Frontal cortex (tissue), 4 donors: ENCODE data around the gene SLC25A45. TPM values are rescaled to one million over a fixed set of nuclear protein-coding genes. Genes with fewer than 3 reads are reported as not detected.
A peak's percentile ranks its signal among the peaks of the same experiment; 100 is the strongest.

Experiments used
- DNase-seq, 2 donors: peaks; one replicate each; pipeline ENCODE4 v3.0.0; 2012; ENCODE audit warnings: low spot score in 2 of 2
- FAIRE-seq: peaks from 2 replicates; lab custom pipeline; 2012; peaks lifted over from hg19 to GRCh38; lab: Jason Lieb, UNC
- total RNA-seq: library from RNA; depleted of rRNA; stranded (reverse); fragments of >200 nt; gene quantifications from one replicate; pipeline ENCODE4 v1.2.3, GENCODE V29; 2014
- donor health status: control.
- donor health status: control.
- donor health status: control.

Gene SLC25A45
- total RNA-seq, 1 donor from 2014 or later: 0.41 TPM

GRCh38 chr11:65373839-65374580, 8.4 kb downstream of the SLC25A45 start:
- DNase-seq: no peak

DNA sequence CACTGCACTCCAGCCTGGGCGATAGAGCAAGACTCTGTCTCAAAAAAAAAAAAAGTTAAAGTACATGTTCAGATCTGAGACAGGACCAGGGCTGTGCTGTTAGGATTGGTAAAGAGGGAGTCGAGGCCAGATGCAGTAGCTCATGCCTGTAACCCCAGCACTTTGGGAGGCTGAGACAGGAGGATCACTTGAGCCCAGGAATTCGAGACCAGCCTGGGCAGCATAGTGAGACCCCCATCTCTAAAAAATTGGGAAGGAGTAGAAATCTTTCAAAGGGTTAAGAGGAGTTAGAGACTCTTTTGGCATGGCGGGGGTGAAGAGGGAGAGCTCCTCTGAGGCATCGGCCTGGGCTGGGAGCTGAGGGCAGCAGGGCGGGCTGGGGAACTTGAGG, 11.8 kb downstream of the SLC25A45 start:
- FAIRE-seq: no peak
- no peak for DNase-seq

More at GRCh38 chr11:65373839-65374580, 8.4 kb downstream of the SLC25A45 start:
- FAIRE-seq: no peak

GRCh38 chr11:65366340-65366773, 16.1 kb downstream of the SLC25A45 start:
- FAIRE-seq (no peak), DNase-seq (peak; percentile 79 to 89)

GRCh38 chr11:65363770-65364169, 18.7 kb downstream of the SLC25A45 start:
- DNase-seq (no peak), FAIRE-seq (no peak)

GRCh38 chr11:65362966-65363365, 19.5 kb downstream of the SLC25A45 start:
- DNase-seq: no peak
- FAIRE-seq: no peak

GRCh38 chr11:65362320-65362931, 20.0 kb downstream of the SLC25A45 start:
- no peak for FAIRE-seq
- DNase-seq: no peak

DNA sequence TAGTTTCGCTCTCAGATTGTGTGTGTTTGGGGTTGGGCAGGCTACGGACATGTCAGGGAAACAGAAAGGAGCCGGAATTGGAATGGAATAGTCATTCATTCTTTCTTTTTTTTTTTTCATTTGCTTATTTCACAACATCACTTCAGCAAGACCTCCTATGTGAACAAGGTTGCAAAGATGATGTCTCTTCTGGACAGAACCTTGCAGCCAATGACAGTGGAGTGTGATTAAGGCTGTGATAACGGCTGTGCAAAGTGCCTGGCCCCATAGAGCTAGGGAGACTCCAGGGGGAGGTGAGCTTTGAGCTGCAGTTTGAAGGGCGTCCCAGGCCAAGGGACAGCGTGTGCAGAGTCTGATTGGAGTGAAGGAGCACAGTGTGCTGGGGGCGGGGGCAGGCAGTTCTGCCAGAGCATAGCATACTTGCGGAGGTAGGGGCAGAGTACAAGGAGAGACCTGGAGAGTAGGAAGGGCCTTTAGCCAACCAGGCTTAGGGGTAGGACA, 24.5 kb downstream of the SLC25A45 start:
- no peak for FAIRE-seq
- no peak for DNase-seq

- FAIRE-seq: no peak
- no peak for DNase-seq
Measured at GRCh38 chr11:65356394-65356972, 26.0 kb downstream of the SLC25A45 start.

DNA sequence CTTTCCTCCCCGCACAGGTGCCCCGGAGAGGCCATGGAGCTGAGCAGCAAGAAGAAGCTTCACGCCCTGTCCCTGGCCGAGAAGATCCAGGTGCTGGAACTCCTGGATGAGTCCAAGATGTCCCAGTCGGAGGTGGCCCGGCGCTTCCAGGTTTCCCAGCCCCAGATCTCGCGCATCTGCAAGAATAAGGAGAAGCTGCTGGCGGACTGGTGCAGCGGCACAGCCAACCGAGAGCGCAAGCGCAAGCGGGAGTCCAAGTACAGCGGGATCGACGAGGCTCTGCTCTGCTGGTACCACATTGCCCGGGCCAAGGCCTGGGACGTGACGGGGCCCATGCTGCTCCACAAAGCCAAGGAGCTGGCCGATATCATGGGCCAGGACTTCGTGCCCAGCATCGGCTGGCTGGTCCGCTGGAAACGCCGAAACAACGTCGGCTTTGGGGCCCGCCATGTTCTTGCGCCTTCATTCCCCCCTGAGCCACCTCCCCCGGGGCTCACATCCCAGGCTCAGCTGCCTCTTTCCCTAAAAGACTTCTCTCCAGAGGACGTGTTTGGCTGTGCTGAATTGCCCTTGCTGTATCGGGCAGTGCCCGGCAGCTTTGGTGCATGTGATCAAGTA, 26.6 kb downstream of the SLC25A45 start:
- DNase-seq: no peak
- FAIRE-seq: no peak

DNA sequence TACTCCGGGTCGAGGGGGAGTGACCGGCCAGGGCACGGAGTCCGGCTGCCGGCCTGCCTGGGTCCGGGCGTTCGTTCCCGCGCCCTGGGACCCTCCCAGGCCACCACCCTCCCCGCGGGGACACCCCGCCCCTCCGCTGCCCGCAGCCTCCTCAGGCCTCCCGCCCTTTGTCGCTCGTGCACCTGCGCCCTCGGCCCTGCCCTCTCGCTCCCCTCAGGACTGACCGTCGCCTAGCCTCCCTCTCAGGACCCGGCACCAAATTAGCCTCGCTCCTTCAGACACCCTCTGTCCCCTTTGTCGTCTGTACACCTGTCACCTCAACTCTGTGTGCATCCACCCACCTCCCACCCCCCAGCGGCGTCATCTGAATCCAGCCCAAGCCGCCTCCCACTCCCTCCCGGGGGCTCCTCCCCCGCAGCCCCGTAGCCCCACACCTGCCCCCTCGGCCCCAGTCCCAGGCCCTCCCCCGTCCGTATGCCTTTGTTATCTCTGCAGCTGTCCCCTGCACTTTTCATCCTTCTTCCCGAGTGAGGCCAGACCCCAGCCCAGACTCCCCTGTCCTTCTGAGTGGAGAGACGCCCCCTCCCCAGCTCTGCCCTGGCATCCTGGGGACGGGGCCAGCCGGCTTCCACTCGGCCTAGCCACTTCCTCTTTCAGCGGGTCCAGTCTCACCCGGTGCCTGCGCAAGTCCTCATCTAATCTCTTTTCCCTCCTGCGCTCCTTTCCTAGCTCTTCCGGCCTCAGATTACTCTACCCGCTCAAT, 27.3 kb downstream of the SLC25A45 start:
- DNase-seq (peak; percentile 52 to 65), FAIRE-seq (no peak)

- DNase-seq (peak; percentile 98 to 99), FAIRE-seq (no peak)
Measured at GRCh38 chr11:65354265-65355012, 28.0 kb downstream of the SLC25A45 start, which contains the start of gene TIGD3. Gene TIGD3 (plus strand): TSS chr11:65354751. CDS start chr11:65355809, 1,058 bp downstream.

DNA sequence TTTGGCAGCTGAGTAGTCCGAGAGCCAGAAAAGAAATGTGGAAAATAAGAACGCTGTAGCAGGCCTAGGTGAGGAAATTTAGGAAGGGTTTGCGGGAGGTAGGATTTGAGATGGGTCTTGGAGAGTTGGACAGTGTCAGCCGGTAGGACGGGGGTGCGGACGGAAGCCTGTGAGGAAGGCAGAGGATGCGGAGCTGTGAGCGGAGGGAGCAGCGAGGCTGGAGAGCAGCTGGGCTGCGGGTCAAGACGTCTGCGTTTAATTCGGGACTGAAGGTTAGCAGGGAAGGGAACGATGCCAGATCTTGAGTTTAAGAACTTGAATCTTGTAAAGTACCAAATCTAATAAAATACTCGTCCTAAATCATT, 28.6 kb downstream of the SLC25A45 start:
- FAIRE-seq: no peak
- no peak for DNase-seq

DNA sequence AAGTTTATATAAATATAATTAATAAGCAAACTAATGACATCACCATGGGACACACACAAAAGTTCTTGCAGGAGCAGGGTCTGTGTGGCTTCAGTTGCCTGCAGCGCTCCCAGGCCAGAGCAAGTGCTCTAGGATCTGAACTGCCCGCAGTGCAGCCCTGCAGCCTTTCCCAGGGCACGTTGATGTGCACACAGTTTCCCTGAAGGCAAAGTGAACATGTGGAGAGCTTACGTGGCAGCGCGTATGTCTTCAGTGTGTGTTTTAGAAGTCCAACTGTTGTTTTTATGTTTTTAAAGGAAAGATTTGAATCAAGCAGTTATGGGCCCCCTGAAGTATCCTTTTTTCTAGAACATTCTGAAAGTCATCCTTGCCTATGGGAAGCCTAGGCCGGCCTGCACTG, 29.1 kb downstream of the SLC25A45 start:
- no peak for FAIRE-seq
- no peak for DNase-seq

GRCh38 chr11:65352783-65353182, 29.7 kb downstream of the SLC25A45 start:
- DNase-seq: no peak

DNA sequence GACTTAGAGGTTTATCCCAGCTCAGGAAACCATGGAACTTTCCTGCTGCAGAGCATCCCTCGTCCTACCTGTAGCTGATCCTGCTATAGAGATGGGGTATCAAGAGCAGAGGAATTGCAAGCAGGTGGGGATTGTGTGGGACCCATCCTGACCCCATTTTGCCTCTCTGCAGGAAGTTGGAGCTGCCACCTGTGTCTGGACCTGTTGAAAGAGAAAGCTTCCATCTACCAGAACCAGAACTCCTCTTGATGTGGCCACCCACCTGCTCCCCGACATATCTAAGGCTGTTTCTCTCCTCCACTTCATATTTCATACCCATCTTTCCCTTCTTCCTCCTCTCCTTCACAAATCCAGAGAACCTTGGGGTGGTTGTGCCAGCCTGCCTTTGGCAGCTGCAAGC, 30.9 kb downstream of the SLC25A45 start:
- FAIRE-seq (no peak), DNase-seq (no peak)

More at GRCh38 chr11:65352783-65353182, 29.7 kb downstream of the SLC25A45 start:
- peak; percentile 52 for FAIRE-seq

DNA sequence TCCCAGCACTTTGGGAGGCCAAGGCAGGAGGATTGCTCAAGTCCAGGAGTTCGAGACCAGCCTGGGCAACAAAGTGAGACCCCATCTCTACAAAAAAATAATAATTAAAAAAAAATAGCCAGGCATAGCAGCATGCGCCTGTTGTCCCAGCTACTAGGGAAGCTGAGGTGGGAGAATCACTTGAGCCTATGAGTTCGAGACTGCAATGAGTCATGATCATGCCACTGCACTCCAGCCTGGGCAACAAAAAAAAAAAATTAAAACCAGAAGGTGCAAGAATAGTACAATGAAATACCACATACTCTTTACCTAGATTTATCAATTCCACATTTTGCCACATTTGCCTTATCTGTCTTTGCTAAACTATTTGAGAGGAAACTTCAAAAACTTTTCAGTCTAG, 40.6 kb downstream of the SLC25A45 start:
- DNase-seq: no peak
- no peak for FAIRE-seq

DNA sequence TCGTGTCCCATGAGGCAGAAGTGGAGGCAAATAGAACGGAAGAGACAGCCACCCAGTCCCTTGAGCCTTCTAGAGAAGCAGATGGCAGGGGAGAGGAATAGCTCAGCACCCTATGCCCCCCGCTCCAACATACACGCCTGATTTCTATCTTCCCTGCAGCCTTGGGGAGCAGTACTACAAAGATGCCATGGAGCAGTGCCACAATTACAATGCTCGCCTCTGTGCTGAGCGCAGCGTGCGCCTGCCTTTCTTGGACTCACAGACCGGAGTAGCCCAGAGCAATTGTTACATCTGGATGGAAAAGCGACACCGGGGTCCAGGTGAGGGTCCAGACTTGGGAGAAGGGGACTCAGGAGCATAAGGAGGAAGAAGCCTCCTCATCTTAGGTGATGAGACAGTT, 42.2 kb downstream of the SLC25A45 start:
- DNase-seq: no peak
- no peak for FAIRE-seq

DNA sequence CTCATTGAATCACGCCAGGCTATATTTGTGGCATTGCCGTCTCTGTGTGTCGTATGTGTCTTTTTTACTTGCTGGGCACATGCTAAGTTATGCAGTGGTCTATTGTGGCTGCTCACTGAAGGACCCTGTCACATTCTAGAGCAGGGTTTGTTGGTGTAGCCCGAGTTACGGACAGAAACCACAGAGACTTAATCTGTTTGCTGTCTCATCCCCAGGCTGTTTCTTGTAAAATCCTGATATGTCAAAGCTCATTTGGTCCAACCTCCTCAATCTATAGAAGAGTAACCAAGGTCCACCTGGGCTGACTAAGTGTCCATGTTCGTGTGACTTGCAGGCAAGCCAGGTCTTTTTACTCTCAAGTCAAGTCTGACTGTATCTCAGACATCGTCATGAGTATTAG, 43.8 kb downstream of the SLC25A45 start:
- FAIRE-seq (no peak), DNase-seq (no peak)

GRCh38 chr11:65334696-65335295, 47.6 kb downstream of the SLC25A45 start:
- no peak for FAIRE-seq
- DNase-seq: no peak
